ENCODE results near the gene RANBP3.

GRCh38 chr19:5889288-5889971 is 88.5 kb downstream of the RANBP3 start:
- TF ChIP-seq CTCF (conservative IDR thresholded peaks at IDR 0.05; ENCODE audit: low read length) = no peak
- no peak for TF ChIP-seq EZH2phosphoT487 (IDR thresholded peaks at IDR 0.05; ENCODE audit: borderline replicate concordance, low read depth, low read length)
